H54 (cell line): Measurements from ENCODE around the gene SLC13A5.

Experiments
- DNase-seq: peaks from one replicate; pipeline ENCODE4 v3.0.0; 2011; ENCODE audit warnings: low spot score, mixed read lengths; ENCODE audit not compliant: insufficient read length
- FAIRE-seq: peaks from 3 replicates; lab custom pipeline; 2011; peaks lifted over from hg19 to GRCh38; lab: Jason Lieb, UNC
- POLR2A ChIP-seq: IDR thresholded peaks from 2 replicates; pipeline ENCODE4 v1.6.1; 2011; ENCODE audit warnings: low read depth, mild to moderate bottlenecking, low read length

SLC13A5 gene

DNA sequence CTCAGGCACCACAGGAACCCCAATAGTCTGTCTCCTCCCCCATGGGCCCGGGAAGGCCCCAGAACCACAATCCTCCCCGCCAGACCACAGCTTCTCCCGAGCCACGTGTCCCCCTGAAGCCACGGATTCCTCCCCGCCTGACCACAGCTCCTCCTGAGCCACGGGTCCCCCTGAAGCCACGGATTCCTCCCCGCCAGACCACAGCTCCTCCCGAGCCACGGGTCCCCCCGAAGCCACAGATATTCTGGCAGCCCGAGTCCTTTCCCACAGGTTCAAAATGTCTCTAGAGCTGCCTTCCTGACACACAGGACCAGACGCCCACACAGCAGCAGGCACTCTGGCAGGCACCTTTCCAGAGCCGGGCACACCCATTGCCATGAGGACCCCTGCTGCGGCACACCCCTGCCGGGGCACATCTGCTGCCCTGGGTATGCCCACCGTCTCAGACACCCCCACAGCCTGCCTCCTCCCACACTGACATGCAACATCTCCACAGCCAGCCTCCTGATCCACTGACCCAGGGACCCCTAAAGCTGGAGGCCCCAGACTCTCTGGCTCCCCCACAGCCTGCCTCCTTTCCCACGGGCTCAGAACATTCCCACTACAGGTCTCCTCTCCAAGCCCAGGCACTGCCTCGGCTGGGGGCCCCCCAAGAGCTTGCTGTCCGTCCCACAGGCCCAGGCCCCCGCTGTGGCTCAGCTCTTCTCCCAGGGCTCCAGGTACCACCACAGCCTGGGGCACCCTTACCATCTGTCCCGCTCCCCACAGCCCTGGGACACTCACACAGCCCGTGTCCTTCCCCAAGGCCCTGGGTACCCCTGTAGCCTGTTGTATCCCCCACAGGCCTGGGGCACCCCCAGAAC, 74.9 kb downstream of the SLC13A5 start:
- FAIRE-seq, result no peak
- TF ChIP-seq POLR2A, result no peak
- no peak for DNase-seq

DNA sequence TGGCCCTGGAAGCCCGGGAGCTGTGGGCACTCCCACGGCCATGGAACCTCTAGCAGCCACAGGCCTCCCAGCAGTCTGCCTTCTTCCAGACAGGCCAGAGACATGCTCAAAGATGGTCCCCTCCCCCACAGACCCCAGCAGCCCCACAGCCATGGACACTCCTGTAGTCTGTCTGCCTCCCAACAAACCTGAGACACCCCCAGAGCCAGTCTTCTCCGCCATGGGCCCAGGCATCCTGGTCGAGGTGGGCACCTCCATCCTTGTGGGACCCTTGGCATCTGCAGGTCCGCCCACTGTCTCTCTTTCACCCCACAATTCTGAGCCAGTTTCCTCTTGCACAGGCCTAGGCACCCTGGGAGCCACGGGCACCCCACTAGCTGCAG, 75.7 kb downstream of the SLC13A5 start:
- TF ChIP-seq POLR2A, result no peak
- FAIRE-seq (no peak), DNase-seq (no peak)

DNA sequence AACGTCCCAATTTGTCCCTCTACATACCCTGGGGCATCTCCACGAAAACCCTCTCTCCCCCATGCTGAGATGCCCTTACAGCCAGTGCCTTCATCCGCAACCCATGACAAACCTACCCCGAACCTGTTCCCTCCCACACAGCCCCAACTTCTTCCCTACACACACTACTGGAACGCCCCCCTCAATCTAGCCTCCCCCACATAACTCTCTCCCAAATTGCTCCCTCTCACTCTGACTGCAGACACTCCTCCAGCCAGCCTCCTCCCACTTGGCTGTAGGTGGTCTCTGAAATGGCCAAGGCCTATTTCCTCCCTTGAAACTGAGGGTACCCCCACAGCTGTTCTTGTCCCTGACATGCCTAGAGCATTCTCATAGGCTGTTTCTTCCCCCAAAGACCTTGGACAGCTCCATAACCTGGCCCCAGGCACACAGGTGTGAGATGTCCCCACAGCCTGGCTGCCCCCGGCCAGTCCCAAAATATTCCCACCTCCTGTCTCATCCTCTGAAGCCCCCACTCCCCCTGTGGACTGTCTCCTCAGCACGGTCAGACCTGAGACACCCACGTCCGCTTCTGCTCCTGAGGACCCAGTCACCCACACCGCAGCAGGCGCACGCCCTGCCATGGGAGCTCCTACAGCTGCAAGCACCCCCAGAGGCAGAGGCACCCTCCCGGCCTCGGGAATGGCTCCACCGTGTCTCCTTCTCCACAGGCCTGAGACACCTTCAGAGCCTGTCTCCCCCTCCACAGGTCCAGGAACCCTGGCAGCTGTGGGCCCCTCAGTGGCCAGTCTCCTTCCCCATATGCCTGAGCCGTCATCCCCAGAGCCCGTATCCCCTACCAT, 76.3 kb downstream of the SLC13A5 start:
- DNase-seq (no peak), FAIRE-seq (no peak)
- no peak for TF ChIP-seq POLR2A

DNA sequence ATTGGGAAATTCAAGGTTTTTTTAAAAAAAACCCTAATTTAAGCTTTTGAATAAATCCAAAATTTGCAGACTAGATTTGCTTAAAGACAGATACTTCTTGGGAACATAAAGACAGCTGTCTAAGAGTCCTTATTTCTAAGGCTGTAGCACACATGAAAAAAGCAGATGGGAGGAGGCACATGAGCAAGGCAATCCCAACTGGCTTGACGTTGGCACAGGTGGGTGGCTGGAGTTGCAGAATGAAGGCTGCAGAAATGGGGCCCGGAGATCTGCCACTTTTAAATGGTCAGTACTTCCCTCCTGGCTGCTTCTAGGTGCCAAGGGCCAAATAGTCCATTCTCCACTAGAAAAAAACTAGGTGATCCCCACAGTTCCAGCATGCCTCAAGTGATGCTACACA, 77.1 kb downstream of the SLC13A5 start:
- no peak for TF ChIP-seq POLR2A
- FAIRE-seq (no peak), DNase-seq (no peak)
